Measurements from ENCODE around the gene RIMBP3B. TPM values are rescaled to one million over a fixed set of nuclear protein-coding genes. Genes with fewer than 3 reads are reported as not detected.
"Not testable (repeated sequence)": the region's sequence is repeated elsewhere in the genome, so short reads cannot be mapped to it uniquely, and the experiment has no call there.

Gene RIMBP3B
- total and polyA plus RNA-seq, 2 donors (not counting 3 experiments of a cell fraction or from before 2014, with no cell fraction given) = not detected

- H3K4me2 ChIP-seq (ENCODE audit: insufficient read depth, low read length); BruUV-seq (replicated peaks); H3K27me3 ChIP-seq (ENCODE audit: control insufficient read depth in 2 of 2, insufficient read depth in 2 of 2, low read length in 2 of 2); H3K27ac ChIP-seq (ENCODE audit: insufficient read depth, low read depth, low read length); H3K79me2 ChIP-seq (ENCODE audit: control insufficient read depth, insufficient read depth, low read length); intact Hi-C loops (cut with micrococcal nuclease); H2AFZ ChIP-seq (ENCODE audit: low read depth, low read length); DNase-seq (ENCODE audit: low read depth, low spot score); H4K20me1 ChIP-seq (replicated peaks; ENCODE audit: control insufficient read depth, extremely low read depth, insufficient read depth, low read length); H3K9ac ChIP-seq (replicated peaks; ENCODE audit: extremely low read depth, insufficient read depth, low read length); H3K9me3 ChIP-seq (replicated peaks; ENCODE audit: control insufficient read depth, insufficient read depth, low read length); dilution Hi-C loops (cut with MboI; ENCODE audit: extremely low pct_ligation_motif_present, low sequenced_read_pairs); H3K4me3 ChIP-seq (replicated peaks in 1 of 3; ENCODE audit: insufficient read depth in 1 of 3, low read depth in 1 of 3, low read length in 3 of 3); CTCF ChIA-PET; POLR2A ChIA-PET; FAIRE-seq; H3K4me1 ChIP-seq (ENCODE audit: control insufficient read depth, extremely low read depth, insufficient read depth, low read length); H3K9me1 ChIP-seq (replicated peaks; ENCODE audit: control insufficient read depth, extremely low read depth, insufficient read depth, low read length); H3K36me3 ChIP-seq (ENCODE audit: control insufficient read depth in 2 of 2, extremely low read depth in 1 of 2, insufficient read depth in 2 of 2, low read length in 2 of 2): not testable (repeated sequence)
These were observed 40.6 kb downstream of the RIMBP3B start for GRCh38 chr22:21424084-21424709.

DNA sequence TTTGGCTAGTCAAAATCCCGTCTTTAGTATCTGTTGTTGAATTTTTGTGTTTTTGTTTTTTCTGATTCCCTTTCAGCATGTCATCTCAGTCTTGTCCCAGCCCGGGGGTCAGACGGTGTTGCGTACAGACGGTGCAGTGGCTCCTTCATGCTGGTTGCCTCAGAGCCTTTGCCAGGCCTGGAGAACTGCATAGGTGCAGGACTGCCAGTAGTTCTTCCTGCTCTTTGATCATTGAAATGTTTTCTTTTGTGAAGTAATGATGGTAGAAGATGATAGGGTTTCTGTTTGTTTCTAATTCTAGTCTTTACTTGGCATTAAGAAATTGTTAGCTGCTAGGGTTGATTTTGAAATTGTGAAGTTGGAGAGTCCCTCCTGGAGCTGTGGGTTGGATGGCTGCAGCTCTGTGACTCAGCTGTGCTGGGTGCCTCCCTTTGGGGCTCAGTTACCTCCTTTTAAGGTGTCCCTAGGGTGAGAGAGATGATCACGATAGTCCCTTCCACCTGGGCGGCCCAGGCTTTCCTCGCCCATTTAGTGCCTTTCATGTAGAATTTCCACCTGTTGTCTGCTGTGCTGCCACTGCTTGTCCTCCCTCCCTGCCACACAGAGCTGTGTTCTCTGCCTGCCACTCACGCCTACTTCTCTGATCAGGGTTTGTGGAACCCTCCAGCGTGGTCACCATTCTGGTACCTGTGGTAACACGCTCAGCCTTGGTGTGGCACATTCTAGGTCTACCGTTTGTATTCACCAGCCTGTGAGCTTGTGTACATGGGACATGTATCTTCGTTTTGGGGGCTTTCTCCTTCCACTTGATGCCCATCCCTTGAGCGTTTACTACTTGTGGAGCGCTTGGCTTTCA, 51.1 kb downstream of the RIMBP3B start:
- H3K27me3 ChIP-seq (ENCODE audit: control insufficient read depth in 2 of 2, insufficient read depth in 2 of 2, low read length in 2 of 2); dilution Hi-C loops (cut with MboI; ENCODE audit: extremely low pct_ligation_motif_present, low sequenced_read_pairs); H3K4me1 ChIP-seq (ENCODE audit: control insufficient read depth, extremely low read depth, insufficient read depth, low read length): not testable (repeated sequence)

DNA sequence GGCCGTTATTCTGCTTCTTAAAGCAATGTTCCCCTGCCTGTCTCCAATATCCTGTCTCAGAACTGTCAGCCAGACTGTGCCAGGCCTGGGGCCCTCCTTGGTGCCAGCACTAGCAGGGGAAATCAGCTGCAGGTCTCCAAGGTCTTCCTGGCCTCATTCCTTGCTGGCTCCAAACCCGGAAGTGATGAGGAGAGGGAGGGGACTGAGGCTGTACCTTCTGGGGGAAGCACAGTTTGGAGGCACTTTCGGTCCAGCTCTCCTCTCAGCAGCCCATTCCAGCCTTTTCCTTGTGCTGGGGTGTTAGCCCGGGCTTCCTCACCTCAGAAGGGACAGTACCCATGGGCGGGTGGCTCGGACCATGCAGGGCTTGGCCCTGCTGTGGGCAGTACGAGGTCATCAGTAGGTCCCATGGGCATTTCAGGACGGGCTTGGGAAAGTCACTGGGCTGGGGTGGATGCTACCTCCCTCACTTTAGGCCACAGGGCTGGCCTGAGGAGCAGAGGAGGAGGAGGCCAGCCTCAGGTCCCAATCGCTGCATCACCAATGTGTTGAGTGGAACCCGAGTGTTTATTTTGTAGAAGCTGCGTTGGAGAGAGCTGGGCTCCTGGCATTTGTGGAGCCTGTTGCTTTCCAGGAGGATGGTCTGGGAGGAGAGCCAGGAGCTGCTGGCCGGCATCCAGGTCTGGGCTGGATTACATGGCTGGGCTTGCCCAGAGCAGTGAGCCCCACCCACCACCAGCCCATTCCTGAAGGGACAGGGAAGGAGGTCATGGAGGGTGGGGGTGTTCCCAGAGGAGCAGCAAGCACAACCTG, 52.7 kb downstream of the RIMBP3B start:
- BruUV-seq (replicated peaks); dilution Hi-C loops (cut with MboI; ENCODE audit: extremely low pct_ligation_motif_present, low sequenced_read_pairs); CTCF ChIA-PET; H3K9me3 ChIP-seq (replicated peaks; ENCODE audit: control insufficient read depth, insufficient read depth, low read length); H4K20me1 ChIP-seq (replicated peaks; ENCODE audit: control insufficient read depth, extremely low read depth, insufficient read depth, low read length); H3K4me3 ChIP-seq (replicated peaks in 1 of 3; ENCODE audit: insufficient read depth in 1 of 3, low read depth in 1 of 3, low read length in 3 of 3); intact Hi-C loops (cut with micrococcal nuclease); H3K36me3 ChIP-seq (ENCODE audit: control insufficient read depth in 2 of 2, extremely low read depth in 1 of 2, insufficient read depth in 2 of 2, low read length in 2 of 2); H3K27ac ChIP-seq (ENCODE audit: insufficient read depth, low read depth, low read length); H3K9me1 ChIP-seq (replicated peaks; ENCODE audit: control insufficient read depth, extremely low read depth, insufficient read depth, low read length); H2AFZ ChIP-seq (ENCODE audit: low read depth, low read length); H3K79me2 ChIP-seq (ENCODE audit: control insufficient read depth, insufficient read depth, low read length); FAIRE-seq; DNase-seq (ENCODE audit: low read depth, low spot score); H3K4me1 ChIP-seq (ENCODE audit: control insufficient read depth, extremely low read depth, insufficient read depth, low read length); H3K4me2 ChIP-seq (ENCODE audit: insufficient read depth, low read length); H3K9ac ChIP-seq (replicated peaks; ENCODE audit: extremely low read depth, insufficient read depth, low read length); H3K27me3 ChIP-seq (ENCODE audit: control insufficient read depth in 2 of 2, insufficient read depth in 2 of 2, low read length in 2 of 2); POLR2A ChIA-PET: not testable (repeated sequence)

More for the DNA sequence above, 51.1 kb downstream of the RIMBP3B start:
- FAIRE-seq; H3K27ac ChIP-seq (ENCODE audit: insufficient read depth, low read depth, low read length); H3K9ac ChIP-seq (replicated peaks; ENCODE audit: extremely low read depth, insufficient read depth, low read length); H3K4me3 ChIP-seq (replicated peaks in 1 of 3; ENCODE audit: insufficient read depth in 1 of 3, low read depth in 1 of 3, low read length in 3 of 3); intact Hi-C loops (cut with micrococcal nuclease); CTCF ChIA-PET; H3K36me3 ChIP-seq (ENCODE audit: control insufficient read depth in 2 of 2, extremely low read depth in 1 of 2, insufficient read depth in 2 of 2, low read length in 2 of 2); H2AFZ ChIP-seq (ENCODE audit: low read depth, low read length); POLR2A ChIA-PET; H3K79me2 ChIP-seq (ENCODE audit: control insufficient read depth, insufficient read depth, low read length); H4K20me1 ChIP-seq (replicated peaks; ENCODE audit: control insufficient read depth, extremely low read depth, insufficient read depth, low read length); H3K9me3 ChIP-seq (replicated peaks; ENCODE audit: control insufficient read depth, insufficient read depth, low read length); DNase-seq (ENCODE audit: low read depth, low spot score); H3K4me2 ChIP-seq (ENCODE audit: insufficient read depth, low read length); H3K9me1 ChIP-seq (replicated peaks; ENCODE audit: control insufficient read depth, extremely low read depth, insufficient read depth, low read length); BruUV-seq (replicated peaks): not testable (repeated sequence)

DNA sequence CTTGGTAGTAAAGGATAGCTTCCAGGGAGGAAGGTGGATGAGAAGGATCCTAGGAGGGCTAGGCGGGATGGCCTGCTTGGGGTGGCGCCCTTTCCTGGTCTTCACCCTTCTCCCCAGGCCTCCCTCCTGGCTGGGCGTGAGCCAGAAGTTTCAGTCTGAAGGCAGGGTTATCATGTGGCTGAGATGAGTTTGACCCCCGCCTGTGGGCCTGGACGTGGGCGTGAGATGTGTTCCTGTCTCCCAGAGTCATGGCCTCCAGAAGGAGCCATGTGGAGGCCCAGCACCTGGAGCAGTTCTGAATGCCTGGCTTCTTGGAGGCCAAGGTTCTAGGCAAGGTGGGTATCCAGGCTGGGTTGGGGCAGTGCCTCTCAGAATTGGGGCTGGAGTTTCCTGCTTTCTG, 54.5 kb downstream of the RIMBP3B start:
- dilution Hi-C loops (cut with MboI; ENCODE audit: extremely low pct_ligation_motif_present, low sequenced_read_pairs); H3K9ac ChIP-seq (replicated peaks; ENCODE audit: extremely low read depth, insufficient read depth, low read length); intact Hi-C loops (cut with micrococcal nuclease); H3K27me3 ChIP-seq (ENCODE audit: control insufficient read depth in 2 of 2, insufficient read depth in 2 of 2, low read length in 2 of 2); H3K79me2 ChIP-seq (ENCODE audit: control insufficient read depth, insufficient read depth, low read length); BruUV-seq (replicated peaks); H3K4me3 ChIP-seq (replicated peaks in 1 of 3; ENCODE audit: insufficient read depth in 1 of 3, low read depth in 1 of 3, low read length in 3 of 3); H3K9me1 ChIP-seq (replicated peaks; ENCODE audit: control insufficient read depth, extremely low read depth, insufficient read depth, low read length); CTCF ChIA-PET; H3K27ac ChIP-seq (ENCODE audit: insufficient read depth, low read depth, low read length); FAIRE-seq; H3K4me1 ChIP-seq (ENCODE audit: control insufficient read depth, extremely low read depth, insufficient read depth, low read length); H3K4me2 ChIP-seq (ENCODE audit: insufficient read depth, low read length); POLR2A ChIA-PET; H3K9me3 ChIP-seq (replicated peaks; ENCODE audit: control insufficient read depth, insufficient read depth, low read length); H2AFZ ChIP-seq (ENCODE audit: low read depth, low read length); DNase-seq (ENCODE audit: low read depth, low spot score); H4K20me1 ChIP-seq (replicated peaks; ENCODE audit: control insufficient read depth, extremely low read depth, insufficient read depth, low read length); H3K36me3 ChIP-seq (ENCODE audit: control insufficient read depth in 2 of 2, extremely low read depth in 1 of 2, insufficient read depth in 2 of 2, low read length in 2 of 2): not testable (repeated sequence)

Measured in endothelial cell of umbilical vein (primary cell).